Measurements from ENCODE around the gene PRMT5.

DNA sequence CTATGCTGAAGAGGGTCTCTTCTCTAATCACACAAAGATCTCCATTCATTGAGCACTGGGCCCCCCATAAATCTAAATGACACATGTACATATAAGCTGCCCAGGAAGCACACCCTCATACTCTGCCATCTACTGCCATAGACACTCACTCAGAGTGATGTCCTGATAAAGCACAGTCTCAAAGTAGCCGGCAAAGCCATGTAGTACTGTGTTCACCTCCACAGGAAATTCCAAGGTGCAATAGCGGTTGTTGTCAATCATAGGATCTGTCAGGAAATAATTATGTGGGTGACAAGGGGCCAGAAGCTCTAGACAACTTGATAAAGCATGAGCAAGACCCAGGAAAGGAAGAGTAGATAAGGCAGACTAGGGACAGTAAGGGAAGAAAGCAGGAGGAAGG, 6.9 kb downstream of the PRMT5 start:
- TF ChIP-seq, protein P1, sequence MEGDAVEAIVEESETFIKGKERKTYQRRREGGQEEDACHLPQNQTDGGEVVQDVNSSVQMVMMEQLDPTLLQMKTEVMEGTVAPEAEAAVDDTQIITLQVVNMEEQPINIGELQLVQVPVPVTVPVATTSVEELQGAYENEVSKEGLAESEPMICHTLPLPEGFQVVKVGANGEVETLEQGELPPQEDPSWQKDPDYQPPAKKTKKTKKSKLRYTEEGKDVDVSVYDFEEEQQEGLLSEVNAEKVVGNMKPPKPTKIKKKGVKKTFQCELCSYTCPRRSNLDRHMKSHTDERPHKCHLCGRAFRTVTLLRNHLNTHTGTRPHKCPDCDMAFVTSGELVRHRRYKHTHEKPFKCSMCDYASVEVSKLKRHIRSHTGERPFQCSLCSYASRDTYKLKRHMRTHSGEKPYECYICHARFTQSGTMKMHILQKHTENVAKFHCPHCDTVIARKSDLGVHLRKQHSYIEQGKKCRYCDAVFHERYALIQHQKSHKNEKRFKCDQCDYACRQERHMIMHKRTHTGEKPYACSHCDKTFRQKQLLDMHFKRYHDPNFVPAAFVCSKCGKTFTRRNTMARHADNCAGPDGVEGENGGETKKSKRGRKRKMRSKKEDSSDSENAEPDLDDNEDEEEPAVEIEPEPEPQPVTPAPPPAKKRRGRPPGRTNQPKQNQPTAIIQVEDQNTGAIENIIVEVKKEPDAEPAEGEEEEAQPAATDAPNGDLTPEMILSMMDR (conservative IDR thresholded peaks at IDR 0.05; ENCODE audit: low read depth, low read length), result no peak
- no peak for TF ChIP-seq EZH2 (IDR thresholded peaks at IDR 0.05; ENCODE audit: low read length, unreplicated experiment)
